ENCODE measurements around the gene BTG4.
A peak's percentile ranks its signal among the peaks of the same experiment; 100 is the strongest.

The BTG4 gene

DNA sequence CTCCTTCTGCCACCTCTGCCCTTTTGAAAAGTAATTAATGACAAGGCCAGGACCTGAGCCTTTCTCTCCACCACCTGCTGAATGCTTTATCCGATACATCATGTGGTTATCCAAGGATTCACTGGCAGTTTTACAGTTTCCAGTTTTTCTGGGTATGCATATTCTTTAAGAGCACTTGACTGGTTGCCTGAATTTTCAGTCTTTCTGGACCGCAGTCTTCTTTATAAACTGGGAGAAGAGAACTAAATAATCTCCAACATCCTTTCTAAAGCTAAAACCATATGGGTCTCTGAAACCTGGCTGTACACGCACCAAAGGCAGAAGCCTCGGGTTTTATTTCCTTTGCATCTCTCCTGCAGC is 65.1 kb downstream of the BTG4 start:
- Mint-ChIP-seq H3K4me1 (peaks cover 22% of the 10 kb centered on the region), H3K9me3 (no peaks in the 10 kb centered on the region), H3K27me3 (ENCODE audit: low read depth) (peaks cover 35% of the 10 kb centered on the region), H3K4me3 (no peak overlapping the region), H3K27ac (peak overlapping the region in 2 of 3 experiments; percentile 19 to 76), H3K36me3 (ENCODE audit: low read depth) (no peaks in the 10 kb centered on the region)
- TF ChIP-seq, protein P1, sequence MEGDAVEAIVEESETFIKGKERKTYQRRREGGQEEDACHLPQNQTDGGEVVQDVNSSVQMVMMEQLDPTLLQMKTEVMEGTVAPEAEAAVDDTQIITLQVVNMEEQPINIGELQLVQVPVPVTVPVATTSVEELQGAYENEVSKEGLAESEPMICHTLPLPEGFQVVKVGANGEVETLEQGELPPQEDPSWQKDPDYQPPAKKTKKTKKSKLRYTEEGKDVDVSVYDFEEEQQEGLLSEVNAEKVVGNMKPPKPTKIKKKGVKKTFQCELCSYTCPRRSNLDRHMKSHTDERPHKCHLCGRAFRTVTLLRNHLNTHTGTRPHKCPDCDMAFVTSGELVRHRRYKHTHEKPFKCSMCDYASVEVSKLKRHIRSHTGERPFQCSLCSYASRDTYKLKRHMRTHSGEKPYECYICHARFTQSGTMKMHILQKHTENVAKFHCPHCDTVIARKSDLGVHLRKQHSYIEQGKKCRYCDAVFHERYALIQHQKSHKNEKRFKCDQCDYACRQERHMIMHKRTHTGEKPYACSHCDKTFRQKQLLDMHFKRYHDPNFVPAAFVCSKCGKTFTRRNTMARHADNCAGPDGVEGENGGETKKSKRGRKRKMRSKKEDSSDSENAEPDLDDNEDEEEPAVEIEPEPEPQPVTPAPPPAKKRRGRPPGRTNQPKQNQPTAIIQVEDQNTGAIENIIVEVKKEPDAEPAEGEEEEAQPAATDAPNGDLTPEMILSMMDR (IDR thresholded peaks at IDR 0.05; ENCODE audit: unreplicated experiment in 3 of 3) = no peak

DNA sequence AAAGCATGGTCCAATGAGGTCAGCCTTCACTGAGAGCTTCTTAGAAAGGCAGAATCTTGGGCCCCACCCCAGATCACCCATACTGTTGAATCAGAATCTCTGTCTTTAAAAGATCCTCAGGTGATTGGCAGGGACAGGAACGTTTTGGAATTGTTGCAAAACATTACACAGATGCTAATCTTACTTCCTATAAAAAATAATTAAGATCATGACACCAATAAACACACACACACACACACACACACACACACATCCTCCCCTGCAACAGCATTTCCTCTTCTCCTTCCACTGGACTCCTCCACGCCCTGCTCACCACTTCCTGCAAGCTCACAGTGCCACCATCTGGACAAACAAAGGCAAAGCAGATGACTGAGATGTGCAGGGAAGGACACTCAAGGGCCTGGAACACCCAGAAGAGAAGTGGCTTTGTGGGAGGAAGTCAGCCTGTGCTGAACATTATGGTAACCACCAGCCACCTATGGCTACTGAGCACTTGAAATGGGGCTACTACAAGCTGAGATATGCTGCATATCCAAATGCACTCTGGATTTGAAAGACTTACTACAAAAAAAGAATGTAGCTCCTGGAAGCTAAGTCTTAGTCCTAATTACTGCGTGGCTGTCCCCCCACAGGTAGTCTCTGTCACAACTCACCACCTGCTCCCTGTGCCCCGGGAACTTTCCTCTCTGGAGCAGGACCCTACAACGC is 65.6 kb downstream of the BTG4 start:
- TF ChIP-seq, protein P1 (IDR thresholded peaks at IDR 0.05; ENCODE audit: unreplicated experiment in 3 of 3) = peak; percentile 77 to 84 (median 79)
- Mint-ChIP-seq H3K9me3 (no peaks in the 10 kb centered on the region), H3K4me1 (peaks cover 23% of the 10 kb centered on the region), H3K27me3 (ENCODE audit: low read depth) (peaks cover 33% of the 10 kb centered on the region), H3K27ac (peak overlapping the region in 2 of 3 experiments; percentile 1 to 16), H3K36me3 (ENCODE audit: low read depth) (no peaks in the 10 kb centered on the region), H3K4me3 (no peak overlapping the region)

DNA sequence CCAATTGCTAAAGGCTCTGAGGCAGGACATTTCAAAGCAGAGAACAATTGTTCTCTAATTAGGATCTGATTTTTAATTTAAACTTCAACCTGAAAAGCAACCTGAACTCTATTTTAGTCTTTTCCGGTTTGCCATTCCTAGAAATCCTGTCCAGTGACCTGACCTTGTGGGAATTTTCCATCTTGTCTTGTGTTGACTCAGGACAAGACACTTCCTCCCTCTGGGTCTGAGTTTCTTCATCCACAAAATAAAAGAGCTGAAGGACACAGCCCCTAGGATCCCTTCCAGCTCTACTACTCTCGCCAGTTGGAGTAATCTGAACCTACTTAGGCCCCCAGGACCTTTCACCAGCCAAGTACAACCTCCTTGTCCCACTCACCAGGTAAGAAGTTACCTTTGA is 66.6 kb downstream of the BTG4 start:
- TF ChIP-seq, protein P1 (IDR thresholded peaks at IDR 0.05; ENCODE audit: unreplicated experiment in 3 of 3) = no peak

More for the DNA sequence above, 66.6 kb downstream of the BTG4 start:
- Mint-ChIP-seq H3K4me3 (no peak overlapping the region), H3K4me1 (peaks cover 29% of the 10 kb centered on the region), H3K27me3 (ENCODE audit: low read depth) (peaks cover 34% of the 10 kb centered on the region), H3K36me3 (ENCODE audit: low read depth) (no peaks in the 10 kb centered on the region), H3K9me3 (no peaks in the 10 kb centered on the region), H3K27ac (no peak overlapping the region)

Data from nephron (organoid).